ENCODE results near the gene SLC26A2. TPM values are rescaled to one million over a fixed set of nuclear protein-coding genes. Genes with fewer than 3 reads are reported as not detected.

Gene SLC26A2
- total and polyA plus RNA-seq, 2 donors from 2014 or later, result 2.2 to 18.4 TPM

DNA sequence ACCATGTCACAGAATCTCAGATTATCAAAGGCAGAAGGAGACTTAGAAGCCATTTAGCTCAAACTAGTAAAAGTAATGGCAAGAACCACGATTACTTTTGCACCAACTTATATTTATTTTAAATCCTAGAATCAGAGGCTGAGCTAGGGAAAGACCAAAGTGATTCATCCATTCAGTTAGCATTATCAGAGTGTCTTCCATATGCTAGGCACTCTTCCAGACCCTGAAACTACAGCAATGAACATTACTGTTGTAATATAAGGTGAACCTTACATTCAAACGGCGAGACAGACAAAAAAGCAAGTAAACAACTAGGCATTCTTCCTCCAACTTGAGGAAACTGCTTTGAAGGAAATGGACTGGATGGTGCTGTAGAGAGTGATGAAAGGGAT lies 23.9 kb upstream of the SLC26A2 start:
- Histone ChIP-seq H3K27me3 (ENCODE audit: control insufficient read depth, insufficient read depth, low read length) (no peaks in the 10 kb centered on the region), H3K36me3 (ENCODE audit: control insufficient read depth in 2 of 3, insufficient read depth in 3 of 3, low read length in 3 of 3) (no peaks in the 10 kb centered on the region), H3K9ac (ENCODE audit: low read length in 3 of 3) (no peak overlapping the region), H3K27ac (ENCODE audit: low read depth in 2 of 2, low read length in 2 of 2) (no peak overlapping the region), H3K4me1 (ENCODE audit: control insufficient read depth in 2 of 3, insufficient read depth in 2 of 3, low read depth in 1 of 3, low read length in 3 of 3) (peaks cover 0 to 6% (median 2%) of the 10 kb centered on the region in 3 donors), H3K9me3 (ENCODE audit: control insufficient read depth in 2 of 3, insufficient read depth in 1 of 3, low read length in 3 of 3) (no peaks in the 10 kb centered on the region), H3K4me3 (ENCODE audit: low read length in 3 of 3) (no peak overlapping the region)
- FAIRE-seq (no peak), DNase-seq (no peak)
- intact Hi-C loops (cut with DNase I), result no loop called here
- TF ChIP-seq CTCF (IDR thresholded peaks at IDR 0.05; ENCODE audit: borderline replicate concordance, extremely low read depth, insufficient read depth), result no peak

DNA sequence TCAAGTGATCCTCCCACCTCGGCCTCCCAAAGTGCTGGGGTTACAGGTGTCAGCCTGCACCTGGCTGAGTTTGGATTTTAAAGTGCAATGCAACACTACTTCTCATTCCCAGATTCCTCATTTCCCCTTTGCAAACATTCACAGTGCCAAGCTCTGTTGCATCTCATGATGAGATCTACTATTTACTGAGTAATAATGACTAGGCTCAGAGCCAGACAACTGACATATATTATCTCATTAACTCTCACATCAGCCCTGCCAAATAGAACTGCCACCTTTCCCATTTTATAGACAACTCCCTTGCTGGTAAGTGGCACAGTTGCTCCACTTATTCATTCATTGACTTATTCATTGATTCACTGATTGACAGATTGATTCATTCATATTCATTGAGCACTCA lies 22.9 kb upstream of the SLC26A2 start:
- FAIRE-seq (no peak), DNase-seq (no peak)
- H3K9me3 ChIP-seq (ENCODE audit: control insufficient read depth in 2 of 3, insufficient read depth in 1 of 3, low read length in 3 of 3), result no peaks in the 10 kb centered on the region
- H3K36me3 ChIP-seq (ENCODE audit: control insufficient read depth in 2 of 3, insufficient read depth in 3 of 3, low read length in 3 of 3), result no peaks in the 10 kb centered on the region
- no peaks in the 10 kb centered on the region for H3K27me3 ChIP-seq (ENCODE audit: control insufficient read depth, insufficient read depth, low read length)
- no peak overlapping the region for H3K27ac ChIP-seq (ENCODE audit: low read depth in 2 of 2, low read length in 2 of 2)
- no peak for TF ChIP-seq CTCF (IDR thresholded peaks at IDR 0.05; ENCODE audit: borderline replicate concordance, extremely low read depth, insufficient read depth)
- intact Hi-C loops (cut with DNase I), result no loop called here
- H3K9ac ChIP-seq (ENCODE audit: low read length in 3 of 3), result no peak overlapping the region
- peaks cover 0 to 6% (median 2%) of the 10 kb centered on the region in 3 donors for H3K4me1 ChIP-seq (ENCODE audit: control insufficient read depth in 2 of 3, insufficient read depth in 2 of 3, low read depth in 1 of 3, low read length in 3 of 3)
- no peak overlapping the region for H3K4me3 ChIP-seq (ENCODE audit: low read length in 3 of 3)

- intact Hi-C loops (cut with DNase I), result no loop called here
- H3K9me3 ChIP-seq (ENCODE audit: control insufficient read depth in 2 of 3, insufficient read depth in 1 of 3, low read length in 3 of 3), result no peaks in the 10 kb centered on the region
- TF ChIP-seq CTCF (IDR thresholded peaks at IDR 0.05; ENCODE audit: borderline replicate concordance, extremely low read depth, insufficient read depth), result no peak
- H3K36me3 ChIP-seq (ENCODE audit: control insufficient read depth in 2 of 3, insufficient read depth in 3 of 3, low read length in 3 of 3), result no peaks in the 10 kb centered on the region
- H3K9ac ChIP-seq (ENCODE audit: low read length in 3 of 3), result no peak overlapping the region
- H3K27me3 ChIP-seq (ENCODE audit: control insufficient read depth, insufficient read depth, low read length), result no peaks in the 10 kb centered on the region
- DNase-seq (peak in 1 of 5 donors; percentile 87), FAIRE-seq (no peak)
- H3K27ac ChIP-seq (ENCODE audit: low read depth in 2 of 2, low read length in 2 of 2), result no peak overlapping the region
- no peak overlapping the region for H3K4me3 ChIP-seq (ENCODE audit: low read length in 3 of 3)
- H3K4me1 ChIP-seq (ENCODE audit: control insufficient read depth in 2 of 3, insufficient read depth in 2 of 3, low read depth in 1 of 3, low read length in 3 of 3), result peaks cover 0 to 6% (median 2%) of the 10 kb centered on the region in 3 donors
Measured at GRCh38 chr5:149938279-149938678, 22.3 kb upstream of the SLC26A2 start.

GRCh38 chr5:149938791-149939358 lies 21.7 kb upstream of the SLC26A2 start:
- Histone ChIP-seq H3K27ac (ENCODE audit: low read depth in 2 of 2, low read length in 2 of 2) (no peak overlapping the region), H3K4me3 (ENCODE audit: low read length in 3 of 3) (no peak overlapping the region), H3K27me3 (ENCODE audit: control insufficient read depth, insufficient read depth, low read length) (no peaks in the 10 kb centered on the region), H3K36me3 (ENCODE audit: control insufficient read depth in 2 of 3, insufficient read depth in 3 of 3, low read length in 3 of 3) (no peaks in the 10 kb centered on the region), H3K4me1 (ENCODE audit: control insufficient read depth in 2 of 3, insufficient read depth in 2 of 3, low read depth in 1 of 3, low read length in 3 of 3) (peaks cover 0 to 6% (median 2%) of the 10 kb centered on the region in 3 donors), H3K9me3 (ENCODE audit: control insufficient read depth in 2 of 3, insufficient read depth in 1 of 3, low read length in 3 of 3) (no peaks in the 10 kb centered on the region), H3K9ac (ENCODE audit: low read length in 3 of 3) (no peak overlapping the region)
- TF ChIP-seq CTCF (IDR thresholded peaks at IDR 0.05; ENCODE audit: borderline replicate concordance, extremely low read depth, insufficient read depth), result no peak
- intact Hi-C loops (cut with DNase I), result no loop called here
- DNase-seq, result no peak
- no peak for FAIRE-seq
